GM18868 (cell line): Measurements from ENCODE around the gene PLCXD3.
"Not testable (repeated sequence)": the region's sequence is repeated elsewhere in the genome, so short reads cannot be mapped to it uniquely, and the experiment has no call there.

Experiments used
- ATAC-seq: cut with Tn5 transposase; IDR thresholded peaks from one replicate; pipeline ENCODE4 v1.9.1; 2021; ENCODE audit warnings: mild to moderate bottlenecking, moderate library complexity; ENCODE audit not compliant: unreplicated experiment

The PLCXD3 gene

DNA sequence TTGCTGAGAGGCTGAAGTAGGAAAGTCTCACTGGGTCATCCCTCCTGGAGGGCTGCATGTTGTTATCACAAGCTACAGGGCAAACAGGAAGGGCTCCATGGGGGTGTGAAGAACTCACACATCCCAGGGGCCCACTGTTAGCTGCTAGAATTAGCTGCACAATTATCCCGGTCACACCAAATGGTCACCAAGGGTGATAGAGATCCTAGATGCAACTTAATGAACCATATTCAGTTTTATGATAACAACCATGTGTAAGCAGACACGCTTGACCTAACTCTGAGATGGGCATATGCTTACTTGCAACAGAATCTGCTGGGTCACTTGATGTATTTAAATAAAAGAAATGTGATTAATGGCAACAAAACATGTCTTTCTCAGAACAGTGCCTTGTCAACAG is 153.6 kb downstream of the PLCXD3 start:
- no peak for ATAC-seq

DNA sequence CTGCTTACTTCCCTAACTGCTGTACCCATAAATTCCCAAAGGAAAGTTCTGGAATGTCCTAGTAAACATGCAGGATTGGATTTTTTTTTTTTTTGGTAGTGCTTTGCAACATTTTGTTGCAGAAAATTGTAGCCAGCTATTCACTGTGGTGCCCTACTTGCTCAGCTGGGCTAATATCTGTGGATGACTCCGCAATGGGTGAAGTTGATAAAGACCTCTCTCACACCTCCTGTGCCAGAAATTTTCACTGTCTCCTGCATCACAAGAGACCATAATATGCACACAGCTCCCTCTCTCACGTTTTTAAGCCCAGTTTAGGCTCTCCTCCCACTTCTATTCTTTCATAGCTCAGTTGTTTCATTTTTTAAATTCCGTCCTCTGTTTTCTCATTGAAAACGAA is 160.6 kb downstream of the PLCXD3 start:
- no peak for ATAC-seq

DNA sequence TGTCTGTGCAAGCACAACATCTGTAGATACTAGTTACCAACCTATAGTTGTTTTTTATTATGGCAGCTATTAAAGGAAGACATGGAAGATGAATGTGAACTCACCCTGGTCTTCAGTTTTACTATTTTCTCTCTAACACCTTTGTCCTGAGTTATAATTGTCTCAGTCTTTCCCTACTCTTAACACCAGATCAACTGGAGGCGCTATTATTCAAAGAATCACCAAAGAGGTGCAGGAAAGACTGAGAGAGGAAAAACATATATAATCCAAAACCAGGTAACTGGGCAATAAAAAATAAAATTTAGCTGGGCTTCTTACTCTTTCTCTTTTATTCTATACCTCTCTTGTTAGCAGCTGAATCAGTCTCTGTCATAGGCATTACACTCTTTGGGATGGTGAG is 162.8 kb downstream of the PLCXD3 start:
- ATAC-seq = no peak

DNA sequence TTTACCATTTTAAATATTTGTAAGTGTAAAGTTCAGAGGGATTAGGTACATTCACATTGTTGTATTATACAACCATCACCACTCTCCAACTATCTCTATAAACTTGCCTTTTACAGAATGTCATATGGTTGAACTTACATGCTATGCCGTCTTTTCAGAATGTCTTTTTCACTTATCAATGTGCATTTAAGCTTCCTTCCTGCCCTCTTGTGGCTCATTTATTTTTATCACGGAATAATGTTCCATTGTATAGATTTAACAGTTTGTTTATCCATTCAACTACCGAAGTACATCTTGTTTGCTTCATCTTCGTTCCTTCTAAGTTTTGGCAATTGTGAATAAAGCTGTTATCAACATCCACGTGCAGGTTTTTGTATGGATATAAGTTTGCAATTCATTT is 163.8 kb downstream of the PLCXD3 start:
- no peak for ATAC-seq

DNA sequence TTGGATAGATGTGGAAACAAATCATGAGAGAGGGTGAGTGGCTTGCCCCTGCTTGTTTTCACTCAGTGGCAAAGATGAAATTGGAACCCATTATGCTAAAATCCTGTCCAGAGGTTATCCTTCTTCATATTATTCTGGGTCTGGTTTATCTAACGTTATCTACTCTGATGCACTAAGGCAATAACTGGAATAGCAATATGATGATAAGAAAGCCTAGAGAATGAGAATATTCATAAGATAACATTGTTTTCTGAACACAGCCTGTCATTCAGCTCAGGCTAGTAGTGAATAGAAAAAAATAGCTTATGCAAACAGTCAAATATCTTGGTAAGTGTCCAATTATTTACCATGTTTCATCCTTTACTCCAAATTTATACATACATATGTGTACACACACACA is 165.1 kb downstream of the PLCXD3 start:
- ATAC-seq = no peak

DNA sequence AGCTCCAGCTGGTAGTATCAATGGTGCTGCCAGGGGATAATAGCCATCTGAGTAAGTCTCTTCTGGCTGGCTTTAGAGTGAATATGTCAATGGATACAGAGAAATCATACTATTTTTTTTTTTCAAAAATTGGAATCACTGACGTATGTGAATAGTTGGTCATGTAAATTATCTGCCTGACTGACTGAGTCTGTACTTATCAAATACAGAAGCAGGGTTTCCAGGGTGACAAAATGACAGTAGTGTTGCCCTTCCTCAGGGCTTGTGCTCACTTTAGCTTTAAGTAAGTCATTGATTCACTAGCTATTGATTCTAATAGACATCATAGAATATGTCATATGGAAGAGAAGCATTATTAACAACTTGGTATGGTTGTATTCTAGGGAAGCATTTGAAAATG is 171.1 kb downstream of the PLCXD3 start:
- no peak for ATAC-seq

DNA sequence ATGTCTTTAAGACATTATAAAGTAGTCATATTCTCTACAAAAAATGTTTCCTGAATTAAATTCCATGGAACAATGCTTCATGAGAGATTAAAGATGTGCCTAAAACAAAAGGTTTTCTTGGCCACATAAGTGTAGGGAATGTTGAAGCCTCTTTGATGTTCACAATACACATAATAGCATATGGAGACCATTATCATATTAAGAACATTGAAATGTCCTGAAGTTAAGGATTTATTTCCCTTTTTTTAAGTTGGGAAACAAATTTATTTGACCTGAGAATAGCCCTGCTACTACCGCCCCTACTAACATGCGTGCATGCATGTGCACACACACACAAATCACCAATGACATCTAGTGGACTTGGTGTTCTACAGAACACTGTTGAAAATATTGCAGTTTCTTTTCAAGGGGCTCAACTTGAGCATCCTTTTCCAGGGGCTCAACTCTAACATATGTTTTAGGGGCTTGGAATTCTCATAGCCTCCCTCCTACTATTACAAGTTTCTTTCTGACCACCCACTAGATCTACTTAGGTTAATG is 172.2 kb downstream of the PLCXD3 start:
- no peak for ATAC-seq

DNA sequence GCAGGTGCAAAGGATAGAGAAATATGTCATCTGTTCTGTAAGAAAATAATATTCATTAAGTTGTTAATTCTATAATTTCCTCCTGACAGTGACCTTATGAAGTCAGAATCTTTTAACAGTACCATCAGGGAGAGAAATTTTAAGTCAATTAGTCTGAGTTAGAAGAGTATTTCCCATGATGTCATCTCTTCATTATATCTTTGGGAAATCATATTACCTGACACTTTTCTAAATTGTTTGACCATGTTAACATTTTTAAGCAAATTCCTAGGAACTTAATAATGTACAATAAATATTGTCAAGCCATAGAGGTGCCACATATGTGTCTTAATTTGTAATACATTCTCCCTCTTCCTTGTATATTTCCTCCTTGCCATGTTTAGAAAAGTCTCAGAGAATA is 172.7 kb downstream of the PLCXD3 start:
- no peak for ATAC-seq

DNA sequence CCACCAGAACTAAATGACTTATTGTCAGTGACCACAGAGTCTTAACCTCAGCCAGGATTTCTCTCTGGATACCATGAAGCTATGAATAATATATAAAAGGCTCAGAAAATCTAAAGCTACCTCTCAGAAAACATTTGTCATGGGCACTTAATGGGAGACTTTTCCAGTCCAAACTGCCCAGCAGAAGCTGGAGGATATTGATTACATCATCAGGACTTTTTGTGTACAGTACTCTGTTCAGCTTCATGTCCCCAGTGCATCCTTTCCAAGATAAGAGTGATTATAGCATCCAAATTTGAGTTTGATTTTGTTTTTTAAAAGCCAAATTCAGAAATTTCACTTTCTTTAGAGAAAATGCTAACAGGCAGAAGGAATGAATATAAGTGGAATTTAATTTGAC is 173.2 kb downstream of the PLCXD3 start:
- no peak for ATAC-seq

DNA sequence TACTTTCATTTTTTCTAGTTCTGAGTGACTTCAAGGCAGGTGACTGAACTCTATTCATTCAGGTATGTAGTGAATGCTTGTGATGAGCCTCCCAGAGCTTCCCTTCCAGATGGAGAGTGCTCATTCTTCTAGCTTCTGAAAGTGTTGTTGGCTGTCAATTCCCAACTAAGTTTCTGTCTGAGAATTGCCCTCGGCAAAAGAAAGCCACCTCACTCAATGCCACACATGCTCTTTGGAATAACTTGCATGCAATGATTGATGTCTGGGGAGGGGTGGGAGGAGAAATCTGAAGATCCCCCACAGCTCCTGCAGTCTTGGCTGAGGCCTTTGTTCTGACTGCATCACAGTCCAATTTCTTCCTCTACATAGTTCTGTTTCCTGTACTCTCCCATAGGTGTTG is 173.9 kb downstream of the PLCXD3 start:
- ATAC-seq = no peak

DNA sequence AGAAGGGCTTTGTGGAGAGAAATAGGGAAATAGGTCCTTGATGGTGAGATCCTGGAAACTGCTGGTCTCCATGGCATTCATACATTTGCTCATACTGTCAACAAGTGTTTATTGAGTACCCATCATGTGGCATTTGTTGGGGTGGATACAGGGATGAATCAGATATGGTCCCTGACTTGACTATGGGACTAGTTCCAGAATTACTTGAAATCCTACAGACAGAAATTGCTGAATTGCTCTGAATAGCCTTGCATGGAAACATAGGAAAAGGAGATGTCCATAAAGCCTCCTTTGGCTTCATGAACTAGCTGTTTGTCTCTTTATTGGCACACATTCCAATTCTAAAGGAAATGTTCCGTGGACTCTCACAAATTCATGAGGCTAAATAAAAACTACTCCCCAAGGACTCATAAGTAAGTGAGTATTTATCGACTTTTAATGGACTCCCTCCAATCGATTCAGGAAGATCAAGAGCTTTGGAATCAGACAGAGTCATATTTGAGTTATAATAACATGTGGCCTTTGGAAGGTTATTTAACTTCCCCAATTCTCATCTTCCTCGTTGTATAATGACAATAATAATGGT is 174.7 kb downstream of the PLCXD3 start:
- no peak for ATAC-seq

DNA sequence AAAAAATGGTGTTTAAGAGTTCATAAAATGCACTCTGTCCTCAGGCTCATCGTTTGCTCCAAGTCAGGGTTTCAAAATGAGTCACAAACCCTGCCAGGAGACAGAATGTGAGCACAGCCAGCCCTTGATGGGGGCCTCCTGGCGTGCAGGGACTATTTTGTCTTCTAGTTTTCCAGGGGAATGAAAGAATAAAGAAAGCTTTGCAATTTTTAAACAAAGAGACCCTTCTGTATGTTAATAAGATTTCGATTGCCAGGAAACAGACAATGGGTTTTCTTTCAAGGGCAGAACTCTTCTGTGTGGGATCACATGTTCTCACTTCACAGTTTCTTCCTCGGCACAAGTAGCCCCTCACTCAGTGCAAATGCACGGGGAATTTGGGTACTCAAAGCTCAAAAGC is 175.6 kb downstream of the PLCXD3 start:
- ATAC-seq = peak; percentile 90

DNA sequence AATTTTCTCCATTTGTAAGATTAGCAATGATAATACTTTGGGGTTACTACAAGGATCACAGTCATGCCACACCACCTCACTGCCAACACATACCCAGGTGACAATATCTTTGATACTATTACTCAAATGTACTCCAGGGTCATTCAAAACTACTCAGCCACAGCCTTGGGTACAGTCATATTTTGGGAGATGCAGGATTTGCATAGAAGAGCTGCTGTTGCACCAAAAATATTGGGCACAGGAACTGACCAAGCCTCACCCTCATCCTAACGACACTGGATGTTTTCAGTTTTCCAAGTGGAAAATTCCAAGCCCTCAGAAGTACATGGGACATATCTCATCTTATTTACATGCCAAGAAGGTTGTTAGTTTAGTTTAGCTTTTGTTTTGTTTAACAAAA is 176.2 kb downstream of the PLCXD3 start:
- no peak for ATAC-seq

DNA sequence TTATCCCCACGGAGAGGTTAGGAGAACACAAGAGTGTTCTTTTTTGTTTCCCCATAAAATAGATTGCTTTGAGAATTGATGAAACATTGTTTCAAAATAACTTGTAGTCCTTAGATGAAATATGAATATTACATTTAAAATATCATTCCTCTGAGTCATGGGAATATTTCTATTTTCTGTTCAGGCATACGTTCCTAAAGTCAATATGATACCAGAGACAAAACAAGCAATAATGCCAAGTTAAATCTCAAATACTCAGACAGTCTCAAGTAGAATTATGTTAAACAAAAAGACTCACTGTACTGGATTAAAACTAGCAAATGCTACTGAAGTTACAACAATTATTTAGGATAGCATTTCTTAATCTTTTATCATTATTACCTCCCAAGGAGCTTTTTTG is 185.3 kb downstream of the PLCXD3 start:
- no peak for ATAC-seq

DNA sequence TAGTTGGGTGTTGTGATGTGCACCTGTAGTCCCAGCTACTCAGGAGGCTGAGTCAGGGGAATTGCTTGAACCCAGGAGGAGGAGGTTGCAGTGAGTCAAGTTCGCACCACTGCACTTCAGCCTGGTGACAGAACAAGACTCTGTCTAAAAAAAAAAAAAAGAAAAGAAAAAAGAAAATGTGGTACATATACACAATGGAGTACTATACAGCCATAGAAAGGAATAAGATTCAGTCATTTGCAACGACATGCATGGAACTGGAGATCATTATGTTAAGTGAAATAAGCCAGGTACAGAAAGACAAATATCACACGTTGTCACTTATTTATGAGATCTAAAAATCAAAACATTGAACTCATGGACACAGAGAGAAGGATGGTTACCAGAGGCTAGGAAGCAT is 187.6 kb downstream of the PLCXD3 start:
- ATAC-seq = not testable (repeated sequence)

DNA sequence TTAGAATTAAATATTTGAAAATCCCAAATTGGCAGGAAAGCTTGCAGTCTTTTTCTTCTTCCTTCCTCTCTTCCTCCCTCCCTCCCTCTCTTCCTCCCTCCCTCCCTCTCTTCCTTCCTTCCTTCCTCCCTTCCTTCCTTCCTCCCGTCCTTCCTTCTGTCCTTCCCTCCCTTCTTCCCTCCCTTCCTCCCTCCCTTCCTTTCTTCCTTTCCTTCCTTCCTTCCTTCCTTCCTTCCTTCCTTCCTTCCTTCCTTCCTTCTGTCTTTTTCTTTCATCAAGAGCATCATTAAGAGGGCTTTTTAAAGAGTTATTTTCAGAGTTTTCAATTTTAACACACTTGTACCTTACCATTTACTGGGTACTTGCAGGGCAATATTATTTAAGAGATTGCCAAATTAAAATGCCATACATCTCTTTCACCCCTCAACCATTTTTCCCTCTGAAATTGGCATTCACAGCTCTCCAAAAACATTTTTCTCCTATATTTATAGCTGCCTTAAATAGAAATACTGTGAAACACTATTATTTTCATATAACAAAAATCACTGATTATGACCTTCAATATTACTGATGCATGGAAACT is 197.8 kb downstream of the PLCXD3 start:
- ATAC-seq = no peak

DNA sequence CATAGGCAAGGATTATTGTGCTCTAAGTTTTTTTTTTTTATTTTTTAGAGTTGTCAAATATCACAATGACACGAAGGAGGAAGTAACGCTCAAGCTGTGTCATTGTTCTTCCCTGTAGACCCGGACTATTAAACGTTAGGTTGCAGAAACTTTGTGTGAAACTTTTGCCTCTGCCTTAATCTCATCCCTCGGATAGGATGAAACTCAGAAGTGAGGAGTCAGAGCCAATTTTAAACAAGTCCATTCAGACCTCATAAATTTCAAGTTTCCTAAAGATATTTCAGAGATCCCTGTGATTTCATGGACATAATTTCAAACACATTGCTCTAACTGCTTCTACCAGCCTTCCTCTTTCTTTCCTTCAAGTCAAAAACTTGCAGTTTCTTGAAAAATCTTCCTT is 198.3 kb downstream of the PLCXD3 start:
- ATAC-seq = no peak

DNA sequence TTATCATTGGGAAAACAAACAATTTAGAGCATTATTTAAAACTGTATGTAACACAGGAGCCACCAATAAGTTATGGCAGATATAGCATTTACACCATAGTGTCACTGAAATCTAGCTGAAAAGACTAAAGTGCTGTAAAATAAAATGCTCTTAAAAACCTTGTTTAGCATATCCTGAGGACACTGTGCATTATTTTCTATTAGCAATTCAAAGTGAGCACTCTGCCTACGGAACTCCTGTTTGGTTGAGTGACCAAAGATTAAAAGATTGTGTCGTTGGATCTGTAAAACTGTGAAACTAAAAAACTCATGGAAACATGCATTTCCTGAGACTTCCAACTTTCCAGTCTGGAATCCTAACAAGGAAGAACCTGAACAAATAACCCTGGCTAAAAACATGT is 201.1 kb downstream of the PLCXD3 start:
- ATAC-seq = no peak

DNA sequence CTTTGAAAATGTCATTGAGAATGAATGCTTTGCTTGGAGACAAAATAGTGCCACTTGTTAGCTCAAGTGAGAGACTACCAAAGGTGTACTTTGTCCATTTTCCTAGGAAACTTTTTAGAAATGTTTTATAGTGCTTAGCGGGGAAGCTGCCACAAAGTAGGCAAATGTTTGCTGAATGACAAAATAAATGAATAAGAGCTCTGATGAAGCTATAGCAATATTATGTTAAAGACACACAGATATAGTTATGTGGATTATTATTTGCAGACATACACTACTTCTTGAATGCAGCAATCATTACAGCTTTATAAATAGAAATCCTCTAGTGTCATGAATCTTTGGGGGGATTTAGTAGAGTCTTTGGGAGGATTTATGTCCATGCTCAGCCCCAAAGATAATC is 204.4 kb downstream of the PLCXD3 start:
- ATAC-seq = no peak

DNA sequence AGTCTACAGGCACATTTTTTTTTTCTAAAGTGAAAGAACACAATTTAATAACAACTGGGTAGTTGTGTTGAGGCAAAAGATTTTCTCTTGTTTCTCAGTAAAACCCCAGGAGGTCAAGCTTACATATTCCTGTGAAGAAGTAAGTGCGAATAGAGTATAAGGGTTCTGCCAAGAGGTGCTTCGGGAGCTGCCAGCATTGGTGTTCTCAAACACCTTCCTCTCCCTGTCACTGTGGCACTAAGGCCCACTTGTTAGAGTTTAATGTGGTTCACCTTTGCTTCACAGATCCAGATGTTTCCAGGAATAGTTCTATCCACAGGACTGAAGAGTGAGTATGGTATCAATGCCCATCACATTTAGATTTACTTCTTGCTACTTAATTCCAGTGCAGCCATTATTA is 205.3 kb downstream of the PLCXD3 start:
- no peak for ATAC-seq

DNA sequence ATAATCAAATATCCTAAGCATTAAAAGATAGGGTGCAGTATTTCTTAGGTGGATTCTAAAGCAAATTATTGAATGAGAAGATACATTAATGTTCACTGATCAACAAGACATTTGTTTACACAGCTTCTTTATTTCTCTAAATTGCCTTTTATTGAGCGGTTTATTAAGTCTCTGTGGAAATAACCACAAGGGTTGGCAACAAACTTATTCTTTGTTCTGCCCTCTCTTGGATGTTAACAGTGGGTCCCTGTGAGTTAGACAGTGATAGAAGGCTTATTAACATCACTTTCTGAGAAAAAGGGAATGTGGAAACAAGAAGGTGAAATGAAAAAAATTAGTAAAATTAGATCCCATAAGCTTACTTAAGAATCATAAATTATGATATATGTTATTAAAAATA is 214.3 kb downstream of the PLCXD3 start:
- ATAC-seq = no peak

DNA sequence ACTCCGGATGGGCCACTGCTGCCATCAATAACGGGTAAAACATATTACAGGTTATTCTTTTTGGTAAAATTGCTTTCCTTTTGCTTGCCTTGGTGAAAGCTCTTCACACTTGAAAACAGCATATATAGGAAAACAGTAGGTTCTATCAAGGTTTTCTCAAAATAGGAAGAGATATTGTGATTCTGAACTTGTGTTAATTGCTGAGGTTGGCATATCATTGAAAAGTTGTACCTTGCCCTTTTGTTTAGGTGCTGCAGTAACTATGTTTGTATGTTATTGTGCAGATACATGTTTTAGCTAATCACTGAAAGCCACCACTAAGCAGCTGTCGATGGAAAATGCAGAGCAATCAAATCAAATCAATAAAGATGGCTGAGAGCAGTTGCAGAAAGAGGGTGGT is 219.1 kb downstream of the PLCXD3 start:
- no peak for ATAC-seq

DNA sequence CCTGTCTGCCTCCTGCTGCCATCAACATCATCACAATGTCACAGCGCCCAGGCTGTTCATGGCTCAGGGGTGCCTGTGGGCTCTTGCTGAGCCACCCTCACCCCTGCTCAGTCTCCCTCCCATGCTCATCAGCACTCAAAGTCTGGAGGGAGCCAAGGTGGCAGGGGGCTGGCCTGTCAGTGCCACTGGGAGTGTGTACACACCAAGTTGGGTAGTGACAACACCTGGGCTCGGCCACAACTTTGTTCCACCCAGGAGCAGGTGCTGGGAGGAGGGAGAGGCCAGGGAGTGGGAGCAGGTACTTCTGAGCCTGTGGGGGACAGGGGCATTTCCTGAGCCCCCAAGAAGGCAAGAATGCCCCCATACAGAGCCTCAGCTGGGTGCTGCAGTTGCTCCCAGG is 219.6 kb downstream of the PLCXD3 start:
- ATAC-seq = no peak
